ENCODE results near the gene STX5.
"Not testable (repeated sequence)": the region's sequence is repeated elsewhere in the genome, so short reads cannot be mapped to it uniquely, and the experiment has no call there.

The STX5 gene

DNA sequence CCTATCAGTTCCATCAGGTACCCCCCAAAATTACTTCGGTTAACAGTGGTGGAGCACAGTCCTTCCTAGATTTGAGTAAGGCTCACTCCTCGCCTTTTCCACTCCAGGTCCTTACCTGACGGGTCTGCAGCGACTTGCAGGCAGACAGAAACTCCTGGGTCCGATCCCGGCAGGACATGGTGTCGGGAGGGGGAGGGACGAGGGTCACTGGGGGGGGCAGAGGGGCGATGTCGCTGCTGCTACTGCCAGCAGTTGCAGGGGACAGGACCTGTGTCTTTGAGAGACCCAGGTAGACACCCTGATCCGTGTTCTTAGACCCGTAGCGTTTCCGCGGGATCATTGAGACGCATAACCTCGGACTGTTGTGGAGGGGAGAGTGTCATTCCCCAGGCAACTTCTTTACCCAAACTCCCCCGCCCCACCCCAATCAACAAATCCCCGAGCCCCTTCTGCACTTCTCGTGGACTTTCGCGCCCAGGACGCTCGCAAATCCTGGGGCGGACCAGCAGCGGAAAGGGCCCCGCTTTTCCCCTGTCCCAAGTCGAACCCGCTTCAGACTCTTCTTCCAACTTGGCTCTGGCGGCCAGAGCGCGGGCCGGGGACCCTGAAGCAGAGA, 839 bp downstream of the STX5 start:
- TF ChIP-seq, protein P1, sequence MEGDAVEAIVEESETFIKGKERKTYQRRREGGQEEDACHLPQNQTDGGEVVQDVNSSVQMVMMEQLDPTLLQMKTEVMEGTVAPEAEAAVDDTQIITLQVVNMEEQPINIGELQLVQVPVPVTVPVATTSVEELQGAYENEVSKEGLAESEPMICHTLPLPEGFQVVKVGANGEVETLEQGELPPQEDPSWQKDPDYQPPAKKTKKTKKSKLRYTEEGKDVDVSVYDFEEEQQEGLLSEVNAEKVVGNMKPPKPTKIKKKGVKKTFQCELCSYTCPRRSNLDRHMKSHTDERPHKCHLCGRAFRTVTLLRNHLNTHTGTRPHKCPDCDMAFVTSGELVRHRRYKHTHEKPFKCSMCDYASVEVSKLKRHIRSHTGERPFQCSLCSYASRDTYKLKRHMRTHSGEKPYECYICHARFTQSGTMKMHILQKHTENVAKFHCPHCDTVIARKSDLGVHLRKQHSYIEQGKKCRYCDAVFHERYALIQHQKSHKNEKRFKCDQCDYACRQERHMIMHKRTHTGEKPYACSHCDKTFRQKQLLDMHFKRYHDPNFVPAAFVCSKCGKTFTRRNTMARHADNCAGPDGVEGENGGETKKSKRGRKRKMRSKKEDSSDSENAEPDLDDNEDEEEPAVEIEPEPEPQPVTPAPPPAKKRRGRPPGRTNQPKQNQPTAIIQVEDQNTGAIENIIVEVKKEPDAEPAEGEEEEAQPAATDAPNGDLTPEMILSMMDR (IDR thresholded peaks at IDR 0.05; ENCODE audit: borderline replicate concordance, insufficient read depth, low read depth, low read length), result no peak
- peak overlapping the region; percentile 68 for H3K4me3 ChIP-seq (ENCODE audit: low read depth, low read length)

DNA sequence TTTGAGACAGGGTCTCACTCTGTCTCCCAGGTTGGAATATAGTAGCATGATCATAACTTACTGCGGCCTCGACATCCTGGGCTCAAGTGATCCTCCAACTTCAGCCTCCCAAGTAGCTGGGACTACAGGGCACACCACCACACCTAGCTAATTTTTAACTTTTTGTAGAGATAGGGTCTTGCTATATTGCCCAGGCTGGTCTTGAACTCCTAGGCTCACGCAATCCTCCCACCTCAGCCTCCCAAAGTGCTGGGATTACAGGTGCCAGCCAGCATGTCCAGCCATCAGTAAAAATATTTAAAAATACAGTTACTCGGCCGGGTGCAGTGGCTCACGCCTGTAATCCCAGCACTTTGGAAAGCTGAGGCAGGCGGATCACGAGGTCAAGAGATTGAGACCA, 3.7 kb downstream of the STX5 start:
- not testable (repeated sequence) for H3K4me3 ChIP-seq (ENCODE audit: low read depth, low read length)

DNA sequence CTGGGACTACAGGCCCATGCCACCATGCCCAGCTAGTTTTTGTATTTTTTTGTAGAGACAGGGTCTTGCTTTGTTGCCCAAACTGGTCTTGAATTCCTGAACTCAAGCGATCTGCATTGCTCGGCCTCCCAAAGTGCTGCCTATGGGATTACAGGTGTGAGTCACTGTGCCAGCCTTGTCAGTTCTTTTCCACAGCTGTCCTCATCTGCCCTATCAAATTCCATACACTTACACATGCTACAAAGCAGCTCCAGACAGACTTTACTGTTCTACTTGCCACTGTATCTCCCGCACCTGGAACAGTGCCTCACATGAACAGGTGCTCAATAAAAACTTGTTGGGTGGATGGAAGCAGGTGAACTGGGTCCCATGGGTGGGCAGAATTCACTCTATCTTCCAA, 8.2 kb downstream of the STX5 start:
- H3K4me3 ChIP-seq (ENCODE audit: low read depth, low read length), result no peak overlapping the region
- TF ChIP-seq, protein P1 (IDR thresholded peaks at IDR 0.05; ENCODE audit: borderline replicate concordance, insufficient read depth, low read depth, low read length), result no peak

DNA sequence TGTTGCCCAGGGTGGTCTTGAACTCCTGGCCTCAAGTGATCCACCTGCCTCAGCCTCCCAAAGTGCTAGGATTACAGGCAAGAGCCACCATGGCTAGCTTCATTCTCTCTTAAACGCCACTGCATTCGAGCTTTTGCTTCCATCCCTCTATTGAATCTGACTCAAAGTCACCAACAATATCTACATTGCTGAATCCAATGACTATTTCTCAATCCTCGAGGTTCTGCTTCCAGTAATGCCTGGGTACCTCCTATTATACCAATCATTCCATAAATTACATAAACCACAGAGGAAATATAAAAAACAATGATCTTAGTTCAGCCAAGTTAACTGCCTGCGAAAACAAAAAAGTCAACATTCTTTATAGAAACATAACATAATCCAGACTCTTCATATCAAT, 14.7 kb downstream of the STX5 start:
- TF ChIP-seq, protein P1 (IDR thresholded peaks at IDR 0.05; ENCODE audit: borderline replicate concordance, insufficient read depth, low read depth, low read length), result no peak
- no peak overlapping the region for H3K4me3 ChIP-seq (ENCODE audit: low read depth, low read length)

DNA sequence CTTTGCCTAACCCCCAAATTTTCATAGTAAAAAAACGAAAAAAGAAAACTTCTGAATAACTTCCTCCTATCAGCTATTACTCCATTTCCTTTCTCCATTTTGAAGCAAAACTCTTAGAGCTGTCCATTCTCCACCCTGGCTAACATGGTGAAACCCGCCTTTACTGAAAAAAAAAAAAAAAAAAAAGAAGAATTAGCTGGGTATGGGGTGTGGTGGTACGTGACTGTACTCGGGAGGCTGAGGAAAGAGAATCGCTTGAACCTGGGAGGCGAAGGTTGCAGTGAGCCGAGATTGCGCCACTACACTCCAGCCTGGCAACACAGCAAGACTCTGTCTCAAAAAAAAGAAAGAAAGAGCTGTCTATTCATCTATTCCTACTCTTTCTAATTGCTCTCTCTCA, 15.3 kb downstream of the STX5 start:
- H3K4me3 ChIP-seq (ENCODE audit: low read depth, low read length), result no peak overlapping the region
- TF ChIP-seq, protein P1 (IDR thresholded peaks at IDR 0.05; ENCODE audit: borderline replicate concordance, insufficient read depth, low read depth, low read length), result no peak

DNA sequence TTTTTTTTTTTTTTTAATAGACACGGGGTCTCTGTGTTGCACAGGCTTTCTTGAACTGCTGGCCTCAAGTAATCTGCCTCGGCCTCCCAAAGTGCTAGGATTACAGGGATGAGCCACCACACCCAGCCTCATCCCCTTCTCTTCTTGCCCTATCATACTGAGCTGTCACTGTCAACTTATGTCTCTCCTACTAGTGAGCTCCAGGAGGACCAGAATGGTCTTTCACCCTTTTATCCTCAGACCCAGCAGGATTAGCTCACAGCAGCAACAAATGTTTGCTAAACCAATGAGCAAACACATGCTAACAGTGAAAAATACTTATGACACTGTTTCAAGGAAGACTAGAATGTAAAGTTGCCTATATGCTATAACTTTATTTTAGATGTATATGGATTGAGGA, 20.2 kb downstream of the STX5 start:
- no peak overlapping the region for H3K4me3 ChIP-seq (ENCODE audit: low read depth, low read length)
- TF ChIP-seq, protein P1 (IDR thresholded peaks at IDR 0.05; ENCODE audit: borderline replicate concordance, insufficient read depth, low read depth, low read length), result no peak

DNA sequence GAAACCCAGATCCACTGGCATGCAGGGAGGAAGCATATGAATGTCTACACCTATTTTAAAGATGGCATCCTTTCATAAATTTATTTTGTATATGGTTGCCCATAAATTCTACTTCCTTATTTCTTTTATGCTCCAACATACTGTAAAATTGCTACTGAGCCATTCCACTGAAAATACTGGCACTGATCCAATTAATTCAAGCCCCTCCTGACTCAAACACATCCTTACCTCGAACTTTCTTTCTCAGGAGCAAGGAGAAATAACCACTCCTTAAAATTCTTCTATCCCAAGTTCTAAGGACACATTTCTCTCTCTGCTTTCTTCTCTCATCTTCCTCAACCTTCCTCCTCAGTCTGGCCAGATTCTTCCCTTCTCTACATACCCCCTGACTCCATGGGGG, 21.1 kb downstream of the STX5 start:
- H3K4me3 ChIP-seq (ENCODE audit: low read depth, low read length), result no peak overlapping the region
- TF ChIP-seq, protein P1 (IDR thresholded peaks at IDR 0.05; ENCODE audit: borderline replicate concordance, insufficient read depth, low read depth, low read length), result no peak

All from GM12875 (cell line).